HCT116 (cell line): Measurements from ENCODE around the gene THYN1. TPM values are rescaled to one million over a fixed set of nuclear protein-coding genes. Genes with fewer than 3 reads are reported as not detected.

Experiments used
- ATAC-seq: fragments of 200-7000 bp; cut with Tn5 transposase; 2 replicates; pipeline ENCODE4 v1.9.1; 2020; ENCODE audit warnings: mild to moderate bottlenecking, moderate library complexity
- BruUV-seq: library from RNA; stranded (reverse); fragments of 400-500 nt; replicated peaks from 2 replicates; lab custom pipeline; 2021; lab: Mats Ljungman, UMichigan
- CTCF ChIA-PET: fragments of 300-600 bp; sonication (Branson Sonifier 250); formaldehyde crosslinking; loops from one replicate; lab custom pipeline; 2021; ENCODE audit warnings: antibody characterized with exemption; lab: Charles Lee
- POLR2A ChIA-PET: fragments of 300-600, 350-600 bp; sonication (Branson Sonifier 250); formaldehyde crosslinking; loops from one replicate; lab custom pipeline; 2021; ENCODE audit warnings: antibody characterized with exemption; lab: Charles Lee
- RAD21 ChIA-PET, 2 experiments: fragments of 300-600 bp; sonication (Branson Sonifier 250); formaldehyde crosslinking; loops; one replicate each; lab custom pipeline; 2023; ENCODE audit warnings: low total read pairs in 2 of 2; ENCODE audit not compliant: uncharacterized antibody in 2 of 2, unreplicated experiment in 2 of 2, low non-redundant PET in 1 of 2; lab: Charles Lee
- DNase-seq: peaks from one replicate; pipeline ENCODE4 v3.0.0-alpha.2; 2010; ENCODE audit warnings: low read depth, low spot score
- H2AFZ ChIP-seq: fragments of 200-600 bp; shearing (Covaris generic), sonication (generic); 2 replicates; pipeline ENCODE4 v1.6.1; 2017; ENCODE audit warnings: low read depth, mixed run types, mixed read lengths, antibody characterized with exemption, low read length; ENCODE audit not compliant: poor library complexity, severe bottlenecking
- H3K27ac ChIP-seq: 2 replicates; pipeline ENCODE4 v1.5.1; 2012; ENCODE audit warnings: low read depth, low read length
- H3K27me3 ChIP-seq: fragments of 200-600 bp; sonication (generic); 2 replicates; pipeline ENCODE4 v1.6.1; 2016; ENCODE audit warnings: mixed run types, low read length, mixed read lengths; ENCODE audit not compliant: insufficient read depth
- H3K36me3 ChIP-seq, 2 experiments: fragments of 200-500 bp in 1 of 2; fragments of 200-600 bp in 1 of 2; sonication (Bioruptor generic) in 1 of 2; sonication (generic) in 1 of 2; 2 replicates each; pipeline versions ENCODE4 v1.5.1 to v1.6.1; 2014 to 2016; ENCODE audit warnings: low read length in 2 of 2, inconsistent platforms in 1 of 2, mixed read lengths in 1 of 2, mixed run types in 1 of 2; ENCODE audit not compliant: insufficient read depth in 2 of 2, control insufficient read depth in 1 of 2
- H3K4me1 ChIP-seq, 2 experiments: fragments of 200-600 bp in 1 of 2; sonication (generic) in 1 of 2; 2 replicates each; pipeline versions ENCODE4 v1.5.1 to v1.6.1; 2012 to 2017; ENCODE audit warnings: low read length in 2 of 2, inconsistent platforms in 1 of 2, mild to moderate bottlenecking in 1 of 2, mixed read lengths in 1 of 2, mixed run types in 1 of 2, moderate library complexity in 1 of 2; ENCODE audit not compliant: insufficient read depth in 2 of 2, control insufficient read depth in 1 of 2
- H3K4me2 ChIP-seq: fragments of 200-600 bp; sonication (generic); 2 replicates; pipeline ENCODE4 v1.6.1; 2017; ENCODE audit warnings: mixed run types, low read length, mixed read lengths
- H3K4me3 ChIP-seq, 2 experiments: fragments of 200-600 bp in 1 of 2; sonication (generic) in 1 of 2; replicated peaks in 1 of 2; 2 replicates each; pipeline ENCODE4 v1.5.1; 2011 to 2016; ENCODE audit warnings: low read length in 2 of 2, control low read depth in 1 of 2, low read depth in 1 of 2, mild to moderate bottlenecking in 1 of 2, mixed read lengths in 1 of 2, mixed run types in 1 of 2
- H3K79me2 ChIP-seq: fragments of 200-600 bp; sonication (generic); 2 replicates; pipeline ENCODE4 v1.6.1; 2017; ENCODE audit warnings: mild to moderate bottlenecking, mixed run types, low read length, moderate library complexity, mixed read lengths; ENCODE audit not compliant: insufficient read depth
- H3K9ac ChIP-seq: fragments of 200-600 bp; sonication (generic); 2 replicates; pipeline ENCODE4 v1.6.1; 2016; ENCODE audit warnings: low read length, mixed read lengths
- H3K9me2 ChIP-seq: fragments of 200-600 bp; sonication (generic), shearing (Covaris generic); 2 replicates; pipeline ENCODE4 v1.6.1; 2017; ENCODE audit warnings: mixed run types, mild to moderate bottlenecking, moderate library complexity; ENCODE audit not compliant: insufficient read depth
- H3K9me3 ChIP-seq, 2 experiments: fragments of 200-500 bp in 1 of 2; fragments of 200-600 bp in 1 of 2; sonication (Bioruptor generic) in 1 of 2; sonication (generic) in 1 of 2; 2 replicates each; pipeline ENCODE4 v1.6.1; 2014 to 2017; ENCODE audit warnings: low read length in 2 of 2, mixed read lengths in 2 of 2, inconsistent platforms in 1 of 2, low read depth in 1 of 2, mild to moderate bottlenecking in 1 of 2, mixed run types in 1 of 2, moderate library complexity in 1 of 2; ENCODE audit not compliant: control insufficient read depth in 1 of 2, insufficient read depth in 1 of 2
- H4K20me1 ChIP-seq: fragments of 200-600 bp; sonication (generic), shearing (Covaris generic); 2 replicates; pipeline ENCODE4 v1.6.1; 2017; ENCODE audit warnings: mixed run types, mild to moderate bottlenecking, moderate library complexity; ENCODE audit not compliant: insufficient read depth
- EGR1 ChIP-seq: IDR thresholded peaks from 2 replicates; pipeline ENCODE4 v1.6.1; 2012; ENCODE audit warnings: low read depth
- ELF1 ChIP-seq: IDR thresholded peaks from 2 replicates; pipeline ENCODE4 v1.6.1; 2012; ENCODE audit warnings: low read depth, borderline replicate concordance
- EZH2 ChIP-seq: fragments of 200-600 bp; sonication (generic); IDR thresholded peaks from 2 replicates; pipeline ENCODE4 v1.6.1; 2017; ENCODE audit warnings: antibody characterized with exemption, mixed run types
- EZH2phosphoT487 ChIP-seq: fragments of 200-600 bp; IDR thresholded peaks from 2 replicates; pipeline ENCODE4 v1.6.1; 2018; ENCODE audit warnings: antibody characterized with exemption, borderline replicate concordance
- FOSL1 ChIP-seq: IDR thresholded peaks from 2 replicates; pipeline ENCODE4 v1.6.1; 2012; ENCODE audit warnings: low read depth
- MAX ChIP-seq: IDR thresholded peaks from 2 replicates; pipeline ENCODE4 v1.6.1; 2012
- POLR2A ChIP-seq: IDR thresholded peaks from 2 replicates; pipeline ENCODE4 v1.7.0; 2011; ENCODE audit warnings: borderline replicate concordance; ENCODE audit not compliant: insufficient read depth, insufficient read length; ENCODE audit errors: extremely low read depth
- POLR2AphosphoS5 ChIP-seq: IDR thresholded peaks from 2 replicates; pipeline ENCODE4 v1.6.1; 2011; ENCODE audit warnings: mild to moderate bottlenecking, low read depth, low read length, moderate library complexity
- RAD21 ChIP-seq: IDR thresholded peaks from 2 replicates; pipeline ENCODE4 v1.6.1; 2012; ENCODE audit warnings: low read depth, mild to moderate bottlenecking
- SIN3A ChIP-seq: IDR thresholded peaks from 2 replicates; pipeline ENCODE4 v1.6.1; 2012; ENCODE audit warnings: low read depth
- SP1 ChIP-seq: IDR thresholded peaks from 2 replicates; pipeline ENCODE4 v1.6.1; 2012; ENCODE audit warnings: low read depth
- ZFX ChIP-seq: fragments of 450-650 bp; IDR thresholded peaks from 2 replicates; pipeline ENCODE4 v1.6.1; 2017
- intact Hi-C: fragments of 100-400 bp; cut with micrococcal nuclease; formaldehyde crosslinking; loops from 2 replicates; pipeline ENCODE4 v1.10.0; 2022
- total RNA-seq: library from RNA; stranded (reverse); gene quantifications from one replicate; pipeline ENCODE4 v1.2.1, GENCODE V29; 2021; ENCODE audit not compliant: unreplicated experiment
- TF ChIP-seq, protein P1 (sequence below), 3 experiments: fragments of 200-600 bp in 1 of 3; sonication (generic) in 1 of 3; IDR thresholded peaks in 2 of 3; conservative IDR thresholded peaks in 1 of 3; 2 replicates each; pipeline ENCODE4 v1.5.1; 2012 to 2017; ENCODE audit warnings: low read depth in 2 of 3, low read length in 2 of 3, antibody characterized with exemption in 1 of 3, borderline replicate concordance in 1 of 3, control low read depth in 1 of 3, mild to moderate bottlenecking in 1 of 3, mixed read lengths in 1 of 3, mixed run types in 1 of 3, moderate library complexity in 1 of 3; ENCODE audit not compliant: insufficient read depth in 1 of 3
- TF ChIP-seq, protein P2 (sequence below): IDR thresholded peaks from 2 replicates; pipeline ENCODE4 v1.6.1; 2011; ENCODE audit warnings: mild to moderate bottlenecking, low read length, moderate library complexity; ENCODE audit not compliant: insufficient replicate concordance; ENCODE audit errors: extremely low read depth
- TF ChIP-seq, protein P3 (sequence below): IDR thresholded peaks from 2 replicates; pipeline ENCODE4 v1.6.1; 2012
- TF ChIP-seq, protein P4 (sequence below): IDR thresholded peaks from 2 replicates; pipeline ENCODE4 v1.6.1; 2012; ENCODE audit warnings: low read depth

The THYN1 gene
- total RNA-seq, 1 experiment from 2014 or later = 32.2 TPM

DNA sequence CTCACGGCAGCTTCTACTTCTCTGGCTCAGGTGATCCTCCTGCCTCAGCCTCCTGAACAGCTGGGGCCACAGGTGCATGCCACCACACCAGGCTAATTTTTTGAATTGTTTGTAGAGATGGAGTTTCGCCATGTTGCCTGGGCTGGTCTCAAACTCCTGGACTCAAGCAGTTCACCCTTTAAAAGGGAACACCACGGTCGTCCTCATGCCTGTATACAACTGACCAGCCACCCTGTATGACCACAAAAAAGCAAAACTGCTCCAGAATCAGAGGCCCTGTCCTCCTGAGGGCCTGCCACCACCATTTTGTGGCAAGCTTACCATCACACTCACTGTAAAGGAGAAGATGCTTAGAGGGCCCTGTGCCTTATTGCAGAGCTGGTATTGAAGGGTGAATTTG is 25.2 kb upstream of the THYN1 start:
- no peak overlapping the region for H2AFZ ChIP-seq
- intact Hi-C loops = no loop called here
- no peaks in the 10 kb centered on the region for H3K36me3 ChIP-seq
- H3K27me3 ChIP-seq = no peaks in the 10 kb centered on the region
- H4K20me1 ChIP-seq = no peaks in the 10 kb centered on the region
- no peaks in the 10 kb centered on the region for H3K9me3 ChIP-seq
- no peak overlapping the region for H3K4me3 ChIP-seq
- ChIA-PET CTCF (no interaction called here), RAD21 (no interaction called here), POLR2A (no interaction called here)
- H3K27ac ChIP-seq = no peak overlapping the region
- DNase-seq (no peak), ATAC-seq (no peak)
- H3K9ac ChIP-seq = no peak overlapping the region
- BruUV-seq = no TSS peak
- no peak overlapping the region for H3K4me2 ChIP-seq
- H3K79me2 ChIP-seq = no peaks in the 10 kb centered on the region
- TF ChIP-seq, protein P1, sequence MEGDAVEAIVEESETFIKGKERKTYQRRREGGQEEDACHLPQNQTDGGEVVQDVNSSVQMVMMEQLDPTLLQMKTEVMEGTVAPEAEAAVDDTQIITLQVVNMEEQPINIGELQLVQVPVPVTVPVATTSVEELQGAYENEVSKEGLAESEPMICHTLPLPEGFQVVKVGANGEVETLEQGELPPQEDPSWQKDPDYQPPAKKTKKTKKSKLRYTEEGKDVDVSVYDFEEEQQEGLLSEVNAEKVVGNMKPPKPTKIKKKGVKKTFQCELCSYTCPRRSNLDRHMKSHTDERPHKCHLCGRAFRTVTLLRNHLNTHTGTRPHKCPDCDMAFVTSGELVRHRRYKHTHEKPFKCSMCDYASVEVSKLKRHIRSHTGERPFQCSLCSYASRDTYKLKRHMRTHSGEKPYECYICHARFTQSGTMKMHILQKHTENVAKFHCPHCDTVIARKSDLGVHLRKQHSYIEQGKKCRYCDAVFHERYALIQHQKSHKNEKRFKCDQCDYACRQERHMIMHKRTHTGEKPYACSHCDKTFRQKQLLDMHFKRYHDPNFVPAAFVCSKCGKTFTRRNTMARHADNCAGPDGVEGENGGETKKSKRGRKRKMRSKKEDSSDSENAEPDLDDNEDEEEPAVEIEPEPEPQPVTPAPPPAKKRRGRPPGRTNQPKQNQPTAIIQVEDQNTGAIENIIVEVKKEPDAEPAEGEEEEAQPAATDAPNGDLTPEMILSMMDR (IDR thresholded peaks at IDR 0.05 in 2 of 3, conservative IDR thresholded peaks at IDR 0.05 in 1 of 3; ENCODE audit: borderline replicate concordance in 1 of 3, insufficient read depth in 1 of 3, low read depth in 2 of 3, low read length in 2 of 3) = no peak
- TF ChIP-seq, protein P2, sequence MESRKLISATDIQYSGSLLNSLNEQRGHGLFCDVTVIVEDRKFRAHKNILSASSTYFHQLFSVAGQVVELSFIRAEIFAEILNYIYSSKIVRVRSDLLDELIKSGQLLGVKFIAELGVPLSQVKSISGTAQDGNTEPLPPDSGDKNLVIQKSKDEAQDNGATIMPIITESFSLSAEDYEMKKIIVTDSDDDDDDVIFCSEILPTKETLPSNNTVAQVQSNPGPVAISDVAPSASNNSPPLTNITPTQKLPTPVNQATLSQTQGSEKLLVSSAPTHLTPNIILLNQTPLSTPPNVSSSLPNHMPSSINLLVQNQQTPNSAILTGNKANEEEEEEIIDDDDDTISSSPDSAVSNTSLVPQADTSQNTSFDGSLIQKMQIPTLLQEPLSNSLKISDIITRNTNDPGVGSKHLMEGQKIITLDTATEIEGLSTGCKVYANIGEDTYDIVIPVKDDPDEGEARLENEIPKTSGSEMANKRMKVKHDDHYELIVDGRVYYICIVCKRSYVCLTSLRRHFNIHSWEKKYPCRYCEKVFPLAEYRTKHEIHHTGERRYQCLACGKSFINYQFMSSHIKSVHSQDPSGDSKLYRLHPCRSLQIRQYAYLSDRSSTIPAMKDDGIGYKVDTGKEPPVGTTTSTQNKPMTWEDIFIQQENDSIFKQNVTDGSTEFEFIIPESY = no peak
- TF ChIP-seq RAD21 (no peak), POLR2AphosphoS5 (no peak), EGR1 (no peak), SIN3A (no peak), MAX (no peak), ZFX (no peak), ELF1 (no peak), SP1 (no peak), FOSL1 (no peak), POLR2A (no peak), EZH2 (no peak), EZH2phosphoT487 (no peak)
- TF ChIP-seq, protein P3, sequence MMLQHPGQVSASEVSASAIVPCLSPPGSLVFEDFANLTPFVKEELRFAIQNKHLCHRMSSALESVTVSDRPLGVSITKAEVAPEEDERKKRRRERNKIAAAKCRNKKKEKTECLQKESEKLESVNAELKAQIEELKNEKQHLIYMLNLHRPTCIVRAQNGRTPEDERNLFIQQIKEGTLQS = no peak
- TF ChIP-seq, protein P4, sequence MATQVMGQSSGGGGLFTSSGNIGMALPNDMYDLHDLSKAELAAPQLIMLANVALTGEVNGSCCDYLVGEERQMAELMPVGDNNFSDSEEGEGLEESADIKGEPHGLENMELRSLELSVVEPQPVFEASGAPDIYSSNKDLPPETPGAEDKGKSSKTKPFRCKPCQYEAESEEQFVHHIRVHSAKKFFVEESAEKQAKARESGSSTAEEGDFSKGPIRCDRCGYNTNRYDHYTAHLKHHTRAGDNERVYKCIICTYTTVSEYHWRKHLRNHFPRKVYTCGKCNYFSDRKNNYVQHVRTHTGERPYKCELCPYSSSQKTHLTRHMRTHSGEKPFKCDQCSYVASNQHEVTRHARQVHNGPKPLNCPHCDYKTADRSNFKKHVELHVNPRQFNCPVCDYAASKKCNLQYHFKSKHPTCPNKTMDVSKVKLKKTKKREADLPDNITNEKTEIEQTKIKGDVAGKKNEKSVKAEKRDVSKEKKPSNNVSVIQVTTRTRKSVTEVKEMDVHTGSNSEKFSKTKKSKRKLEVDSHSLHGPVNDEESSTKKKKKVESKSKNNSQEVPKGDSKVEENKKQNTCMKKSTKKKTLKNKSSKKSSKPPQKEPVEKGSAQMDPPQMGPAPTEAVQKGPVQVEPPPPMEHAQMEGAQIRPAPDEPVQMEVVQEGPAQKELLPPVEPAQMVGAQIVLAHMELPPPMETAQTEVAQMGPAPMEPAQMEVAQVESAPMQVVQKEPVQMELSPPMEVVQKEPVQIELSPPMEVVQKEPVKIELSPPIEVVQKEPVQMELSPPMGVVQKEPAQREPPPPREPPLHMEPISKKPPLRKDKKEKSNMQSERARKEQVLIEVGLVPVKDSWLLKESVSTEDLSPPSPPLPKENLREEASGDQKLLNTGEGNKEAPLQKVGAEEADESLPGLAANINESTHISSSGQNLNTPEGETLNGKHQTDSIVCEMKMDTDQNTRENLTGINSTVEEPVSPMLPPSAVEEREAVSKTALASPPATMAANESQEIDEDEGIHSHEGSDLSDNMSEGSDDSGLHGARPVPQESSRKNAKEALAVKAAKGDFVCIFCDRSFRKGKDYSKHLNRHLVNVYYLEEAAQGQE = no peak
- no peaks in the 10 kb centered on the region for H3K4me1 ChIP-seq
- no peaks in the 10 kb centered on the region for H3K9me2 ChIP-seq
